Heart left ventricle (tissue), 16 donors: ENCODE results near the gene ORC5. TPM values are rescaled to one million over a fixed set of nuclear protein-coding genes. Genes with fewer than 3 reads are reported as not detected.

Experiments used
- ATAC-seq, 4 donors: fragments of 200-7000 bp; cut with Tn5 transposase; one replicate each; pipeline ENCODE4 v1.9.1; 2020 to 2022; ENCODE audit warnings: moderate library complexity in 4 of 4, mild to moderate bottlenecking in 3 of 4, moderate number of reproducible peaks in 1 of 4
- DNase-seq, 5 donors: peaks; one replicate each; pipeline ENCODE4 v3.0.0-alpha.2; 2020
- H3K27ac ChIP-seq, 12 donors: fragments of 200-600 bp; sonication (generic) in 4 of 12; one replicate each; pipeline versions ENCODE4 v1.5.0 to v1.8.0; 2016 to 2022; ENCODE audit warnings: mild to moderate bottlenecking in 2 of 12
- H3K27me3 ChIP-seq, 9 donors: fragments of 200-600 bp; sonication (generic) in 2 of 9; one replicate each; pipeline versions ENCODE4 v1.5.1 to v1.8.0; 2016 to 2022; ENCODE audit warnings: mild to moderate bottlenecking in 3 of 9
- H3K36me3 ChIP-seq, 9 donors: fragments of 200-600 bp; sonication (generic) in 2 of 9; one replicate each; pipeline versions ENCODE4 v1.5.0 to v1.8.0; 2018 to 2022; ENCODE audit warnings: mild to moderate bottlenecking in 2 of 9
- H3K4me1 ChIP-seq, 12 donors: fragments of 200-600 bp; sonication (generic) in 4 of 12; one replicate each; pipeline versions ENCODE4 v1.5.0 to v1.8.0; 2016 to 2022; ENCODE audit warnings: mild to moderate bottlenecking in 3 of 12
- H3K4me3 ChIP-seq, 12 donors: fragments of 200-600 bp; sonication (generic) in 4 of 12; one replicate each; pipeline versions ENCODE4 v1.5.0 to v1.8.0; 2017 to 2022; ENCODE audit warnings: mild to moderate bottlenecking in 9 of 12, moderate library complexity in 4 of 12
- H3K9me3 ChIP-seq, 12 donors: fragments of 200-600 bp; sonication (generic) in 4 of 12; one replicate each; pipeline versions ENCODE4 v1.5.0 to v1.8.0; 2016 to 2022; ENCODE audit warnings: mild to moderate bottlenecking in 1 of 12
- CTCF ChIP-seq, 12 donors: fragments of 200-600 bp; sonication (generic) in 4 of 12; IDR thresholded peaks; one replicate each; pipeline versions ENCODE4 v1.5.0 to v1.8.0; 2018 to 2022; ENCODE audit warnings: antibody characterized with exemption in 12 of 12, mild to moderate bottlenecking in 5 of 12
- POLR2A ChIP-seq, 2 donors: fragments of 450-650 bp; IDR thresholded peaks; one replicate each; pipeline ENCODE4 v1.6.1; 2017; ENCODE audit warnings: antibody characterized with exemption in 2 of 2, mild to moderate bottlenecking in 2 of 2, moderate library complexity in 2 of 2
- WGBS, 4 donors: extraction: QIAGEN DNeasy Blood & Tissue Kit in 2 of 4; methylation state at CpG; one replicate each; pipeline versions ENCODE4 v1.1.5 to v1.1.7; 2013 to 2018; 5-methylcytosine and 5-hydroxymethylcytosine counted together
- intact Hi-C, 10 donors: fragments of 100-400 bp; cut with DNase I; formaldehyde crosslinking; loops; one replicate each; pipeline versions ENCODE4 v1.11.1 to v1.14.2; 2022
- polyA plus RNA-seq, 2 donors: library from polyadenylated mRNA; stranded (reverse); fragments of 200-250 nt; gene quantifications; one replicate each; pipeline ENCODE4 v1.2.3, GENCODE V29; 2013
- total RNA-seq, 9 donors: library from RNA; depleted of rRNA in 2 of 9; stranded (reverse); fragments of >200 nt in 2 of 9; fragmentation: NEBNext Ultra II Directional in 3 of 9; extraction: Animal tissue kit (Norgen Biotek cat#: 25700) in 3 of 9; gene quantifications; one replicate each; pipeline versions ENCODE4 v1.1.0 to v1.2.4, GENCODE V29; 2016 to 2023
- donor health status: ischemic (EF 13 %, LVEDD 7.1; RV severe dilation, severe dysfunction).
- donor health status: healthy with polysubstance abuse.
- donor health status: DM: no; HTN: yes; CAD: no.
- donor health status: DM: no; HTN: no; CAD: no.
- donor health status: ischemic (EF 25% LVEDD 6.9; RV normal size, moderate dysfunction).
- donor health status: ischemic (EF 25% LVEDD 5.7; RV mildly dilated, moderate dysfunction).
- donor health status: healthy.
- donor health status: DM: yes; HTN: yes; CAD: no.
- donor health status: ischemic (EF 35%, LVEDD 5.7; RV mildly dilated, moderate dysfunction).
- donor health status: nonischemic (EF 11% LVEDD 7.7; RV severe dilation, severe dysfunction).
- donor health status: DM: yes; HTN: yes; CAD: no.
- donor health status: PGD.
- donor health status: ischemic (EF 29% LVEDD 5.4; RV normal size, mild dysfunction).
- donor health status: nonischemic (EF 23%, LVEDD 6.1; RV moderate dilation, normal function).

The ORC5 gene
- total and polyA plus RNA-seq, 11 donors = 2.4 to 11.2 (median 7.0) TPM

DNA sequence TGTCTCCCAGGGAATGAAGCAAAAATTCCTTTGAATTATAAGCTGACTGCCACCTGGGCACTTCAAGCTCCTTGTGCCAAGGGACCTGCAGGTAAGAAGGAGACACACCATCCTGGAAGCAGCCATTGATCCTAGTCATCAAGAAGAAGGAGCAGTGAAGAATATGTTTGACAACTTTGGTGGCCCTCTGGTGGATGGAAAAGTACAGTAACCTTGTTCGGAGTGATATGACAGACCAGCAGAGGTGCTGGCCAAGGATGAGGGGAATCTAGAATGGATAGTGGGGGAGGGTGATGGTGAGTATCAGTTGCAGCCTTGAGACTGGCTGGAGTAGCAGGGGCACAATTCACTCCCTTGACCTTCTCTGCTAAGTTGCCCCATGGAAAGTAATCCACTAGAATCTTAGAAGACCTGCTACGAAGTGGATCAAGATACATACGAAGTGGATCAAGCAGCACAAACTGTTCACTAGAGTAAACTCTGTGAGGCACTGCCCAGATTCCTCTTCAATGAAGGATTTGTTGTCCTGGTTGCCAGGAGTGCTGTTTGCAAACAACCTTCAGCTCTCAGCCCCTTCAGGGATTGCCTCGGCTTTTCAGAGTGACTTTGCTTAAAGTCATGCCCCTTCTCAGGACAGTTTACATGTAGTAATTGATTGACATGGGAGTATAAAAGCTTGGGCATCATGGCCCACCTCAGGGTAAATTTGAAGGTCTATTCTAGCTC is 44.8 kb upstream of the ORC5 start:
- Histone ChIP-seq H3K4me1 (peaks cover 0 to 3% (median 0%) of the 10 kb centered on the region in 12 donors), H3K4me3 (no peak overlapping the region), H3K36me3 (no peaks in the 10 kb centered on the region), H3K9me3 (no peaks in the 10 kb centered on the region), H3K27ac (no peak overlapping the region), H3K27me3 (no peaks in the 10 kb centered on the region)
- ATAC-seq = peak in 3 of 4 donors; percentile 29 to 62 (median 41)
- WGBS, 4 donors = 38 to 55% (median 44%) methylated on average over 4 of the region's 4 CpGs
- TF ChIP-seq POLR2A (IDR thresholded peaks at IDR 0.05) = no peak
- peak in 3 of 12 donors; percentile 6 to 17 (median 6) for TF ChIP-seq CTCF (IDR thresholded peaks at IDR 0.05)
- intact Hi-C loops = no loop called here
- no peak for DNase-seq

DNA sequence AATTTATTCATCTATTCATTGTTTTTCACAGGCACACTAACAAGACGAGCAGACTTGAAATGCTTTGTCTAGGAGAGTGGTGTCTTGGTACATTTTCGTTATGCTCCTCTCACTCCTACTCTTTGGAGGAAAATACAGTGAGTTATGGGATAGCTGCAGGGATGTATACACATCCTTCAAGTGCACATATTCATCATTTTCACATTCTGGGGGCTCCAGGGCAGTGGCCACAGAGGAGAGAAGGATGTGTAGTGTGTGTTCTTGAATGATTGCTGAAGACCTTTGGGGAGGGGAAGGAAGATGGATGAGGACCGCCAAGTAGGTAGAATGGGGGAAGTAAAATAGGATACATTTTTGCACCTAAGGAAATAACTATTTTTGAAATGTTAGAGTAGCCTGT is 34.8 kb upstream of the ORC5 start:
- DNase-seq = no peak
- 68 to 79% (median 72%) methylated on average over 3 of the region's 3 CpGs for WGBS, 4 donors
- intact Hi-C loops = no loop called here

DNA sequence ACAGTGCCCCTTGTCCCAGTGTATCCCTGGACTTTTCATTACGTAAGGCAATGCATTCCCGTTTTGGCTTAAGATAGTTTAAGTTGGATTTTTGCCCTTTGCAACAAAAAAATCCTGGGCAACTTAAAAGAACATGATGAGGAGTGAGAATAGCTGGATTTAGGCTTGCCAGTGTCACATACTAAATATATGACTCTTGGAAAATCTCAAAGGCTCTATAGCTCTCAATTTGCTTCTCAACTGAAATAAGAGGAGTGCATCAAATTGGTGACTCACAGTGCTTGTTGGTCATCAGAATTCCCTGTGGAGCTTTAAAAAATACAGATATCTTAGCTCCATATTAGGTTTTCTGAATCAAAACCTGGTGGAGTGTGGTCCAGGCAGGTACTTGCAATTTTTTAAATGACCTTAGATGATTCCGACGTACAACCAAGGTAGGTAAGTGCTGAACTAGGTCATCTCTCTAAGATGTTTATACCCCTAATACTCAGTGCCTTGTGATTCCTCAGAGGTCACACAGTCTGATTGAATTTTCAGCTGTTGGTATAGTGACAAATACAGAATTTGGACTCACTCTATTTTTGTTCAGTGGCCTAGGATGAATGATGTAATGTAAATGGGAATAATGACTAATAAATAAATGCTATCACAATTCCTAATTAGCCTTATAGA is 33.9 kb upstream of the ORC5 start:
- peaks cover 0 to 13% (median 0%) of the 10 kb centered on the region in 9 donors for H3K27me3 ChIP-seq
- no peaks in the 10 kb centered on the region for H3K36me3 ChIP-seq
- ATAC-seq (no peak), DNase-seq (no peak)
- WGBS, 4 donors = 75 to 85% (median 82%) methylated on average over 4 of the region's 4 CpGs
- H3K9me3 ChIP-seq = no peaks in the 10 kb centered on the region
- TF ChIP-seq CTCF (IDR thresholded peaks at IDR 0.05) (no peak), POLR2A (IDR thresholded peaks at IDR 0.05) (no peak)
- H3K4me1 ChIP-seq = no peaks in the 10 kb centered on the region
- no peak overlapping the region for H3K4me3 ChIP-seq
- no peak overlapping the region for H3K27ac ChIP-seq
- intact Hi-C loops = no loop called here

More for the DNA sequence above, 34.8 kb upstream of the ORC5 start:
- Histone ChIP-seq H3K36me3 (no peaks in the 10 kb centered on the region), H3K9me3 (no peaks in the 10 kb centered on the region), H3K27ac (no peak overlapping the region), H3K4me1 (no peaks in the 10 kb centered on the region), H3K4me3 (no peak overlapping the region), H3K27me3 (peaks cover 0 to 13% (median 0%) of the 10 kb centered on the region in 9 donors)
- TF ChIP-seq POLR2A (IDR thresholded peaks at IDR 0.05) (no peak), CTCF (IDR thresholded peaks at IDR 0.05) (no peak)
- no peak for ATAC-seq

DNA sequence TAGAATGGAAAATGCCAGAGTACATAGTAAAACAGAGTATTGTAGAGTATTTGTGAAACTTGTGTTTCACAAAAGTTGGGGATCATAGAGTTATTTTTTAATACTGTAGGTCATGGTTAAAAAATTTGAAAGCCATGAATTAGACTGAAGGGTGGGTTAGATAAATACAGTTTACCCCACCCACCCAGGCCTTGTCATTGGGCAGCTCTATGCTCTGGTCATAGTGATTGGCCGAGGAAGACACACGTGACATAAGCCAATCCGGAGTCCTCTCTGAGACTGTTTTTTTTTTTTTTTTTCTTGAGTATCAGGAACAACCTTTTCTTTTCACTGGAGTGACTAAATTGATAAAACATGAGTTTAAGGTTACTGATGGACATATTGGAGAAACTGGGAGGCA is 33.3 kb upstream of the ORC5 start:
- no peak for ATAC-seq
- Histone ChIP-seq H3K27ac (no peak overlapping the region), H3K9me3 (no peaks in the 10 kb centered on the region), H3K4me1 (no peaks in the 10 kb centered on the region), H3K36me3 (no peaks in the 10 kb centered on the region), H3K4me3 (no peak overlapping the region), H3K27me3 (peaks cover 0 to 13% (median 0%) of the 10 kb centered on the region in 9 donors)
- TF ChIP-seq POLR2A (IDR thresholded peaks at IDR 0.05) (no peak), CTCF (IDR thresholded peaks at IDR 0.05) (no peak)
- intact Hi-C loops = no loop called here
- no peak for DNase-seq
- 76 to 91% (median 80%) methylated on average over 3 of the region's 3 CpGs for WGBS, 4 donors
